HG02759 (cell line): ENCODE results near the gene WAC.
"Not testable (repeated sequence)": the region's sequence is repeated elsewhere in the genome, so short reads cannot be mapped to it uniquely, and the experiment has no call there.

ENCODE experiments used
- ATAC-seq: cut with Tn5 transposase; IDR thresholded peaks from one replicate; pipeline ENCODE4 v1.9.1; 2021; ENCODE audit warnings: mild to moderate bottlenecking, moderate library complexity; ENCODE audit not compliant: unreplicated experiment

WAC gene

GRCh38 chr10:28561531-28561930, 28.6 kb downstream of the WAC start:
- ATAC-seq, result no peak

- peak; percentile 37 for ATAC-seq
Observed at GRCh38 chr10:28564905-28565304, 32.0 kb downstream of the WAC start.

GRCh38 chr10:28566458-28567015, 33.6 kb downstream of the WAC start:
- ATAC-seq, result no peak

GRCh38 chr10:28569506-28570159, 36.7 kb downstream of the WAC start:
- no peak for ATAC-seq

GRCh38 chr10:28570598-28570997, 37.7 kb downstream of the WAC start:
- ATAC-seq, result no peak

- ATAC-seq, result no peak
Observed at GRCh38 chr10:28571265-28571664, 38.3 kb downstream of the WAC start.

DNA sequence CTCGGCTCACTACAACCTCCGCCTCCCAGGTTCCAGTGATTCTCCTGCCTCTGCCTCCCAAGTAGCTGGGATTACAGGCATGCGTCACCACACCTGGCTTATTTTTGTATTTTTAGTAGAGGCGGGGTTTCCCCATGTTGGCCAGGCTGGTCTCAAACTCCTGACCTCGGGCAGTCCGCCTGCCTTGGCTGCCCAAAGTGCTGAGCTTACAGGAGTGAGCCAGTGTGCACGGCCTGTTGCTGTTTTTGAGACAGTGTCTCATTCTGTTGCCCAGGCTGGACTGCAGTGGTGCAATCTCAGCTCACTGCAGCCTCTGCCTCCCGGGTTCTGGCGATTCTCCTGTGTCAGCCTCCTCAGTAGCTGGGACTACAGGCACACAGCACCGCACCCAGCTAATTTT, 41.3 kb downstream of the WAC start:
- not testable (repeated sequence) for ATAC-seq

DNA sequence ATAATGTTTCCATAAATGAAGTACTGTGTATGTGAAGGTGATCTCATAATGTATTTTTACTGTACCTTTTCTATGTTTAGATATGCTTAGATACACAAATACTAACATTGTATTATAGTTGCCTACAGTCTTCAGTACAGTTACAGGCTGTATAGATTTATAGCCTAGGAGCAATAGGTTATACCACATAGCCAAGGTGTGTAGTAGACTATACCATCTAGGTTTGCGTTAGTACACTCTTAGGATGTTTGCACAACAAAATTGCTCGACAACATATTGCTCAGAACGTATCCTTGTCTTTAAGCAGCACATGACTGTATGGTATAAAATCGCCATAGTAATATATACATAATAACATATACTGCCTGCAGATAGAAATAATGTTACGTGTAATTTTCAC, 42.9 kb downstream of the WAC start:
- ATAC-seq, result no peak

DNA sequence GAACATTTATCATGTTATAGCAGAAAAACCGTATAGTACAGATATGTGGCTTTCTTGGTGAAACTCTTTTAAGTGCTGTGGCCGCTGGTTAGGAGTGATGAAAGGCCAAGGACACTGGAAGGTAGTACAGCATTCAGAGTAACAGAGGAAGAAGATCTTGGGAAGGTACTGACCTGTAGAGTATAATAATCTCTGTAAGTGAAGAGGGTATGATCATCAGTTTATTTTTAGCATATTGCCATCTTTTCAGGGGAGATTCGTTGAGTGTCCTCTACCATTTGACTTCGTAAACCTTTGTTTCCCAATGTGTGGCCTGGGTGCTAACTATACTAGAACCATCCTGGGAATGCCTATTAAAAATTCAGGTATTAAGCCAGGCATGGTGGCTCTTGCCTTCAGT, 44.6 kb downstream of the WAC start:
- ATAC-seq, result no peak

DNA sequence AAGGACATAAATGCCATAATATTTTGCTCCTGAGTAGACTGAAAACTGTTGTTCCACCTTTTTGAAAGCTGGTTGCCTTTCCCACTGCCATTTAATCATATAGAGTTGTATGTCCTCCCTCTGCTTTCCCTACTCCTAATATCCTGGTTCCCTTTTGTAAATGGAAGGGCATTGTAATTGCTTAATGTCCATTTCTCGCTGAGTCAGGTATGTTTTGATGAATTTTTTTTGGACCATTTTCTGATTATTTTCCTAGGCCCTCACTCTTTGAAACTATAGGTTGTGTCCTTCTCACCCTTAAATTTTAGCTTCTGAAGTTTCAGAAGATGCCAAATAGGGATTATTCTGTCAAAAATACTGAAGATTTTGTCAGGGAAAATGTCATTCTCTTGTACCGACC, 45.5 kb downstream of the WAC start:
- no peak for ATAC-seq

DNA sequence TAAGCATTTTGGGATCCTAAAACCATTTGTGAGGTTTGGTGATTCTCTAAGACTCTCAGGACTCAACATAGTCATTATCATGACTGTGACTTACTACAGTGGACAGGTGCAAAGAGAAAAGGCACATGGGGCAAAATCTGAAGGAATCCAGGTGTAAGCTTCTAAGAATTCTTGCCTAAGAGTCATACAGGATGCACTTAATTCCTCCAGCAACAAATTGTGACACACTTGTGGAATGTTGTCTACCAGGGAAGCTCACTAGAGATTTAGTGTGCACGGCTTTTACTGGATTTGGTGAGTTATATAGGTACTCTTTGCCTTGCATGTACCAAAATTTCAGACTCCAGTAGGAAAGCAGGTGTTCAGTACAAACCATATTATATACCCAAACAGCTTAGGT, 47.9 kb downstream of the WAC start:
- no peak for ATAC-seq

GRCh38 chr10:28581916-28582315, 49.0 kb downstream of the WAC start:
- ATAC-seq, result no peak

DNA sequence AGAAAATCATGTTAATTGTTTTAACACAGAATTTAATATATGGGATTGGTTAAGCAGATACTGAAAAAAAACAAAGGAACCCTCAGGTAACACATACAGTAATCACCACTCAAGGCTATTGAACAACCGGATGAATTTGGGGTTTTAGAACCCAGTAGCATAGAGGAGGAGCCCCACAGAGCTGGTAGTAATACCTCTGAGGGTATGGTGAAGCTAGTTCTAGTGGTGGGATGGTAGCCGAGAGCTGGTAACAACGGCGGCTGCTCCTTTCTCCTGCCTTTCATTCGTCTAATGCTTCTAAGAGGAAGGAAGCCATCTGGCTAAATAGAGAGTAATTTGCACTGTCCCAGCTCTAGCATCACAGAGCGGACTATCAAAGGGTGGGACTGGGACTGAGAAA, 52.2 kb downstream of the WAC start:
- no peak for ATAC-seq

- no peak for ATAC-seq
Observed at GRCh38 chr10:28586176-28586575, 53.3 kb downstream of the WAC start.

DNA sequence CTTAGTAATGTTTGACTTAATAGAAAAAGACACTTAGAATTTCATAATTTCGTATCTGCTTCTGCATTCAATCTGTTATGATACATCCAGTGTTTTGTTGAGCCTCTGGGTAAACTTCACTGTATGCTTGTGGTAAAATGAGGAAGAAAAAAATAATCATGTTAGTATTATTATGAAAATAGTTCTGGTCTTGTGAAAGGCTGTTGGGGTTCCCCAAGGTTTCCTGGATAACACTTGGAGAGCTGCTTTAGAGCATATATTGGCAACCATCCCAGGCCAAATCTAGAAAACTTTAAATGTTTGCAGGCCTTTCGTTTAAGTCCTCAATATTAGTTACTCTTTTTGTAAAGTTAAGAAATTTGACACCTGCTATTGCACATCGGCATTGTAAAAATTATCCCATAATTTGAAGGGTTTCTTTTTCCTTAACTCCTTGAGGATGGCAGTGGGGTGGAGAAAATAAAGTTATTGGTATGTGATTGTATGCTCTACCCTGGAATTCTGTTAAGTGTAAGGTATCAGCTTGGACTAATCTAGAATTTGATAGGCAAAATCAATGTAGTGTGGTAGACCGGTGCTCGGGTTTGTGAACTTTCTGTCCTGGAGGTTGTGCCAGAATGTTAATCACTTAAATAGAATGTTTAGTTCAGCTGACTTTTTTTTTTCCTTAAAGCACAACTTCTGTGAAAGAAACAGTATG, 54.5 kb downstream of the WAC start:
- no peak for ATAC-seq

- no peak for ATAC-seq
Observed at GRCh38 chr10:28587970-28588290, 55.0 kb downstream of the WAC start.

DNA sequence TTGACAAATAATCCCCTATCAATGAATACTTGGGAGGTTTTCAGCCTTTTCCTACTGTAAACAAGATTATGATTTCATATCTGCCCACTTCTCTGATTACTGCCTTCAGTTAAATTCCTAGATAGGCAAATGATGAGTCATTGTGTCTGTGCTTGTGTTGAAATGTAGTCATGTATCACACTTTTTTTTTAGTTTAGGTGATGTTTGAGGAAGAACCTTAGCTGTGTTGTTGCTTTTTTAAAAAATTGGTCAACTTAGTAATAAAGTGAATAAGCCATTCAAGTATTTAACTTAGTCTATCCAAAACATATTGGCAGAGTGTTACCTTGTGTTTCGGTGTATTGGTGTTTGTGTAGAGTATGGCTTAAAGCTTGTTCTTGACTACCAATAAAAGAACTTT, 60.0 kb downstream of the WAC start:
- ATAC-seq, result no peak

DNA sequence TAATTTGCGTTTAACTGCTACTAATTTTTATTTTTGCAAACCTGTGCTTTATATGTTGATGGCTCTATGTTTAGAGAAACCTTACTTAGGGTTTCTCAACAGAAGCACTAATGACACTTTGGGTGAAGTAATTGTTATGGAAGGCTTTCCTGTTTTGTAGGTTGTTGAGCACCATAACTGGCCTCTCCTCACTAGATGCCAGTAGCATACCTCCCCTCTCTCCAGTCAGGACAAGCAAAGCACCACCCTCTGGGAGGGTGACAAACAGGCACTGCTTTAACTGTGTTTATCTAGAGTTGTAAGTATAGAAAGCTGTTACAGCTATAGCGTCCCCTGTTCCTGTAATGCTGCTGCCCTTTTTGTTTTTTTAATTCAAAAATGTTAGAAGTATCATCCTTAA, 60.9 kb downstream of the WAC start:
- no peak for ATAC-seq

DNA sequence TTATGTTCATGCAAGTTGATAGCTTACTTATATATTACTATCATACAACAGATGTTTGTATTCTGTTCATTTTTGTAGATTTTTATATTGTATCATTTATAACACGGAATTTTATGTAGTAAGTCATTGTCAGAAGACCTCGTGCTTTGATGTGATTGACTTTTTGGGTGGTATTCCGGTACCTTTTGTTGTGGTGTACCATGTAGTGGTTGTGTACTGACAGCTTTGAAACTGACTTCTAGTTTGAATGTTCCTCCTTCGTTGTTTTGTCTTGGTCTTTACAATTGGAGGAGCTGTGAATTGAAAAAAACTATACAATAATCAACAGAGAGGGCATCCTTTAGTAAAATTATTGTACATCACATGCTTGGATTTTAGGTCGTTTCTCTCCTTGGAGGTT, 61.5 kb downstream of the WAC start:
- no peak for ATAC-seq

- ATAC-seq, result no peak
Observed at GRCh38 chr10:28595613-28596012, 62.7 kb downstream of the WAC start.

DNA sequence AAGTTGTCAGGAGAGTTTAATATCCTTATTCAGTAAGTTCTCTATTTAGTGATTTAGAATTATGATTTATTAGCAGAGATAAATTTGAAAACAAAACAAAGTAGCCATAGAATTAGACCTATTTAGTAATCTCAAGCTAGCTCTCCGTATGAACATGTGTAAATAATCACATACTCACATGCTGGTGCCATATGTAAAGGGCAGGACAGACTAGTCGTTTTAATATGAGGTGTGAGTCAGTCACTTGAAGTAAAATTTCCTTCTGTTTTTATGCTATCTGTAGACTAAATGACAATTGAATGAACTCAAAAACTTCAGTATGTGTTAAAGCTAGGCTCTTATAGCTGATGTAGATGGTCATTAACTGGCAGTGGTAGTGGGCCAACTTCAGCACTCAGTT, 67.1 kb downstream of the WAC start:
- ATAC-seq, result no peak

DNA sequence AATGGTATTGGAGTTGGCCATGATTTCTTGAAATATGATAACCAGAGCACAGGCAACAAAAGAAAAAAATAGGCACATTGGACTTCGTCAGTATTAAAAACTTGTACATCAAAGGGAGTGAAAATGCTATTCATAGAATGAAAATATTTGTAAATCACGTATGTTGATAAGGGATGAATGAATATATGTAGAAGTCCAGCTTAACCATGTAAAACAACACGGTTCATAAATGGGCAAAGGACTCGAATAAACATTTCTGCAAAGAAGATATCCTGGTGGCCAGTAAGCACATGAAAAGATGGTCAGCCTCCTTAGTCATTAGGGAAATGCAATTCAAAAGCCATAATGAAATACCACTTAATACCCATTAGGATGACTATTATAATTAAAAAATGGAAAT, 68.1 kb downstream of the WAC start:
- no peak for ATAC-seq
